ENCODE results near the gene TVP23B.
"Not testable (repeated sequence)": the region's sequence is repeated elsewhere in the genome, so short reads cannot be mapped to it uniquely, and the experiment has no call there.

- not testable (repeated sequence) for TF ChIP-seq CTCF (IDR thresholded peaks at IDR 0.05; ENCODE audit: insufficient read depth, low read length); POLR2AphosphoS5 (IDR thresholded peaks at IDR 0.05; ENCODE audit: low read depth); GABPA (IDR thresholded peaks at IDR 0.05; ENCODE audit: low read depth); REST (IDR thresholded peaks at IDR 0.05; ENCODE audit: insufficient replicate concordance, low read depth); SPI1 (IDR thresholded peaks at IDR 0.05; ENCODE audit: borderline replicate concordance, low read depth)
These were observed 39.8 kb upstream of the TVP23B start for GRCh38 chr17:18741228-18741627.
